Limb (tissue), 2 donors: ENCODE measurements around the gene LTF.
"Not testable (repeated sequence)": the region's sequence is repeated elsewhere in the genome, so short reads cannot be mapped to it uniquely, and the experiment has no call there.

ENCODE experiments used
- DNase-seq, 2 donors: peaks; one replicate each; pipeline ENCODE4 v3.0.0-alpha.2; 2016; ENCODE audit errors: extremely low spot score in 2 of 2

LTF gene

GRCh38 chr3:46416125-46416810, 48.4 kb downstream of the LTF start:
- no peak for DNase-seq

GRCh38 chr3:46414739-46415138, 50.0 kb downstream of the LTF start:
- no peak for DNase-seq

- DNase-seq = no peak
Measured at GRCh38 chr3:46413951-46414350, 50.8 kb downstream of the LTF start.

GRCh38 chr3:46412786-46413298, 51.9 kb downstream of the LTF start:
- DNase-seq = no peak

- no peak for DNase-seq
Measured at GRCh38 chr3:46411271-46411670, 53.4 kb downstream of the LTF start.

GRCh38 chr3:46410669-46411068, 54.0 kb downstream of the LTF start:
- DNase-seq = no peak

- no peak for DNase-seq
Measured at GRCh38 chr3:46409739-46410489, 54.8 kb downstream of the LTF start.

- DNase-seq = no peak
Measured at GRCh38 chr3:46408853-46409252, 55.9 kb downstream of the LTF start.

- no peak for DNase-seq
Measured at GRCh38 chr3:46407970-46408369, 56.7 kb downstream of the LTF start.

GRCh38 chr3:46406788-46407611, 57.7 kb downstream of the LTF start, which contains the start of the genes CCR5AS and CCRL2:
Gene CCR5AS (minus strand): TSS chr3:46407066.
Gene CCRL2 (plus strand): TSS chr3:46407259. CDS start chr3:46408080, 821 bp downstream.
- DNase-seq = no peak

GRCh38 chr3:46406443-46406787, 58.3 kb downstream of the LTF start:
- no peak for DNase-seq

- DNase-seq = no peak
Measured at GRCh38 chr3:46405301-46406019, 59.2 kb downstream of the LTF start.

- DNase-seq = not testable (repeated sequence)
Measured at GRCh38 chr3:46402902-46403301, 61.8 kb downstream of the LTF start.

- DNase-seq = no peak
Measured at GRCh38 chr3:46401579-46401978, 63.1 kb downstream of the LTF start.

- no peak for DNase-seq
Measured at GRCh38 chr3:46400846-46401245, 63.9 kb downstream of the LTF start.

- no peak for DNase-seq
Measured at GRCh38 chr3:46400000-46400734, 64.5 kb downstream of the LTF start.

GRCh38 chr3:46399557-46399956, 65.1 kb downstream of the LTF start:
- no peak for DNase-seq

- no peak for DNase-seq
Measured at GRCh38 chr3:46399098-46399497, 65.6 kb downstream of the LTF start.

- no peak for DNase-seq
Measured at GRCh38 chr3:46398186-46398955, 66.3 kb downstream of the LTF start.

- no peak for DNase-seq
Measured at GRCh38 chr3:46397111-46397510, 67.6 kb downstream of the LTF start.
